NCI-H345 (cell line): ENCODE results near the gene DDX28.
A peak's percentile ranks its signal among the peaks of the same experiment; 100 is the strongest.

Experiments used
- DNase-seq: peaks from one replicate; lab custom pipeline; 2025; lab: John Stamatoyannopoulos, UW

DDX28 gene, protein sequence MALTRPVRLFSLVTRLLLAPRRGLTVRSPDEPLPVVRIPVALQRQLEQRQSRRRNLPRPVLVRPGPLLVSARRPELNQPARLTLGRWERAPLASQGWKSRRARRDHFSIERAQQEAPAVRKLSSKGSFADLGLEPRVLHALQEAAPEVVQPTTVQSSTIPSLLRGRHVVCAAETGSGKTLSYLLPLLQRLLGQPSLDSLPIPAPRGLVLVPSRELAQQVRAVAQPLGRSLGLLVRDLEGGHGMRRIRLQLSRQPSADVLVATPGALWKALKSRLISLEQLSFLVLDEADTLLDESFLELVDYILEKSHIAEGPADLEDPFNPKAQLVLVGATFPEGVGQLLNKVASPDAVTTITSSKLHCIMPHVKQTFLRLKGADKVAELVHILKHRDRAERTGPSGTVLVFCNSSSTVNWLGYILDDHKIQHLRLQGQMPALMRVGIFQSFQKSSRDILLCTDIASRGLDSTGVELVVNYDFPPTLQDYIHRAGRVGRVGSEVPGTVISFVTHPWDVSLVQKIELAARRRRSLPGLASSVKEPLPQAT

DNA sequence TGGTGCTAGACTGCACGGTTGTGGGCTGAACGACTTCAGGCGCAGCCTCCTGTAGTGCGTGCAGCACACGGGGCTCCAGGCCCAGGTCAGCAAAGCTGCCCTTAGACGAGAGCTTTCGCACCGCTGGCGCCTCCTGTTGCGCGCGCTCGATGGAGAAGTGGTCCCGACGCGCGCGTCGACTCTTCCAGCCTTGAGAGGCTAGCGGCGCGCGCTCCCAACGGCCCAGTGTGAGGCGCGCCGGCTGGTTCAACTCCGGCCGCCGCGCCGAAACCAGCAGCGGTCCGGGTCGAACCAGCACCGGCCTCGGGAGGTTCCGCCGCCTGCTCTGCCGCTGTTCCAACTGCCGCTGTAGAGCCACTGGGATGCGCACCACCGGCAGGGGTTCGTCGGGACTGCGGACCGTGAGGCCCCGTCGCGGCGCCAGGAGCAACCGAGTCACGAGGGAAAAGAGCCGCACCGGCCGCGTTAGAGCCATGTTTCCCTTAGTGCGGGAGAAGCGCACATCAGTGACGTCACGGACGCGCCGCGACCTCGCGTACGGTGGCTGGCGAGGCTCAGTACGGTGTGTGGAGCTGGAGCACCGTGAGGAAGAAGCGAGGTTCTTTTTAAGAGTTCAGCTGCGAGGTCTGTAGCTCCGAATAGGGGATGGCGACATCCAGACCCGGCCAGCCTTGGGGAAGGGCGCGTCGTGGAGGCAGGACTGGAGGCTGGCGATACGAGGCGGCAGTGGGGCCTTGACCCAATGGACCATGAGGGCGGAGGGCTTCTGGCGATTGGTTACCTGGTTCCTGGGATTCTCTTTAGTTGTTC is at the start of gene DDX28, which contains the start of gene DUS2:
Gene DDX28 (minus strand): TSS at position 505 of the 810 bp plus-strand sequence. CDS start 30 bp downstream, at position 475.
Gene DUS2 (plus strand): TSS at position 557 of the 810 bp plus-strand sequence. CDS start 14,740 bp downstream, outside the sequence.
- peak; percentile 85 for DNase-seq

DNA sequence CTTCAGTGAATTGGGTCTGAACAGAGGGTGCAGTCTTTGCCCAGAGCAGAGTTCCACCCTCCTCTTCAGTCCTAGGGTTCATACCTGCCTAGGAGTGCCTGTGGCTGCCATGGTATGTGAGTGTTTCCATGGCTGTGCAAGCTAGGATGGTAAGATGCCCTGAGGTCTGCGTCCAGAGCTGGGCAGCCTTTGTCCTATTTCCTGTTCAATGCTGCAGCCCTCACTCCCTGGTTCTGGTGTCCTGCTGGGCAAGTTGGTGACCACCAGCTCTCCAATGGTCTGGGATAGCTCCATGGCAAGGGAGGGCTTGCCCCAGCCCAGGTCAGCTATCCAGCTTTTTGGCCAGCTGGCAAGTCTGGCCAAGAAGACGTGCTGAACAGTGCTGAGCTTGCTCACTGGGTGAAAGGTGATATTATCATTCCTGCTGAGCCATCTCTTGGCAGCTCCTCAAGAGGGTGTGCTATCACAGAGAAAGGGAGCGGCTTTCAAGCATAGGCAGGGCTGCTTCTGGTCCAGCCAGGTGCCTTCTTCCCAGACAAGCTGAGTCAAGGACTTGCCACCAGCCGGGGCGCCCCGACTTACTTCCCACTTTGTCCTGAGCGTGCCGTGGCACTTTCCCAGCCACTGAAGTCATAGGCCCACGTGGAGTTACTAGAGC is 49.1 kb upstream of the DDX28 start:
- DNase-seq, result no peak

DNA sequence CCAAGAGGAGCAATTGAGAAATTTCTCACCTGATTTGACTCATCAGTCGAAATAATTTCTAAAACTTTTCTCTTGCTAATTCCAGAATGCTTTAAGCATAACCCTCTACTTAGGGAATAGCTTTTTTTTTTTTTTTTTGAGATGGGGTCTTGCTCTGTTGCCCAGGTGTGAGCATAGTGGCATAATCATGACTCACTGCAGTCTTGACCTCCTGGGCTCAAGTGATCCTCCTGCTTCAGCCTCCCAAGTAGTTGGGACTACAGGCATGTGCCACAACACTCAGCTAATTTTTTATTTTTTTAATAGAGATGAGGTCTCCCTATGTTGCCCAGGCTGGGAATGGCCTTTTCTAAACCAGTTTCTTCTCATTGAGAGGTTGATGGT is 48.5 kb upstream of the DDX28 start:
- DNase-seq, result no peak

DNA sequence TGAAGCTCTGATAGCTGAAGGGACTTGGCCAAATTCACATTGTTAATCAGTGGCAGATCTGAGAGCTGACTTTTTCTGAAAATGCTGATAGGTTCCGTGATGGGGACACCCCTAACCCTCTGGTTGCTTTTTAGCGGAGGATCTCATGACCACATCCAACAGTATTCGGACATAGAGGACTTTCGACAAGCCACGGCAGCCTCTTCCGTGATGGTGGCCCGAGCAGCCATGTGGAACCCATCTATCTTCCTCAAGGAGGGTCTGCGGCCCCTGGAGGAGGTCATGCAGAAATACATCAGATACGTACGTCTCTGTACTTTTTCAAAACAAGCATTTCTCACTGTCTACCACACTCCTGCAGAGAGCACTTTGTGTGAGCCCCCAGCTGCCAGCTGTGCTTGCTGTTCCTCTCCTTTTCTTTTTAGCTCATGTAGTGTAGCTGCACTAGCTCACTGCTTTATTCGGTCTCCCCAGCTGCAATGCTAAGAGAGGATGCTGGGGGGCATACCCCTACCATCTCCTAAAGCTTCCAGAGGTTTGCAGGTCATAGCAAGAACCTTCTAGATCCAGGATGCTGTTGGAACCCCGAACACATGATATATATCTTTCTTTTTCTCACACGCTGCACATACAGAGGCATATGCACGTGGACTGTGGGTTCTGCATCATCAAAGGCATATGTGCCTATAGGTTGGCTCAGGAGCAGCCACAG is 47.9 kb upstream of the DDX28 start:
- DNase-seq, result no peak

DNA sequence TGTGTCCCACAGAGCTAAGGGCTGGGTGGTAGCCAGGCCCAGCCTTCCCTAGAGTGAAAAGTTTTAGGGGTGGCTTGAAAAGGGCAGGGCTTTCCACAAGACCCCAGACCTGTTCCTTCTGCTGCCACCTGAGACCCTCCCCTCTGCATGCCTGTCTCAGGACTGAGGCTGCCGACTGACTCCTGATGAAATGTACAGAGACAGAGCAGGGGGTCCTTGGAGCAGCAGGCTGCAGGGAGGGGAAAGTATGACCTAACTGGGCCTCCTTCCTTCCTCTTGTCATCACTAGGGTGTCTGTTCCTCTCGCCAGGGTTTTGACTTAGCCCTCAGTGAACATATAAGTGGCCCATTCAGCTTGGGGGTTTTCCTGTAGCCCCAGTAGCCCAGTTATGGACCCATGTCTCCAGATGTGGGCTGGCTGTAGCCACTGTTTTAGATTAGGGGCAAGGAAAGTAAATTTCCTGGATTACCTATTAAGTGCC is 47.3 kb upstream of the DDX28 start:
- DNase-seq, result no peak

DNA sequence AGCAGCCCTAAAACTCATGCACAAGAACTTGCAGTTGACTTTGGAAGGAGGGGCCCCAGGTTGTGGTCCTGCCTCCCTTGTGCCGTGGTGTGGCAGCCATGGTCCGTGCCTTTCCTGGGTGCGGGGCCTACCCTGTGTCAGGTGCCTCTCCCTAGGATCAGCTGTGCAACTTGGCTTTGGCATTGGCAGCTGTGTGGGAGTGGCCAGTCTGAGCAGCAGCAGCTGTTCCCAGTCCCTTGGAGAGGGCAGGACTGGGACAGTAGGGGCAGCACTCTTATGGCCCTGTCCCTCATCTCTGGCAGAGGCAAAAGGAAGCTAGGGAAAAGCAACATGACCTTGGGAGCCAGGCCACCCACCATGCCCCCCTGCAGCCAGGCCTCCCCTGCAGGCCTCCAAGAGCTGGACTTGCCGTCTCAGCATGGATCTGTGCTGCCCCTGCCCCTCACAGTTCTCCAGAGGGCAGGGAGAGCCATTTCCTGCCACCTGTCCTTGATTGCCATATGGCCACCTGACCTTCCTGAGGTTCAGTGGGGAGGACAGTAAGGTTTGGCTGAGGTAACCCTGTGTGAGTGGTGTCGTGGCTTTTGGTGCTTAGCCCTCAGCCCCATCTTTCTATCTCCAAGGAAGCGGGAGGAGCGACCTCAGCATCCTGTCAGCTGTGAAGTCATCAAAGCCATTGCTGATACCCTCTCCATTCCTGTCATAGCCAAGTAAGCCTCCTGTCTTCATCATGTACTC is 46.6 kb upstream of the DDX28 start:
- DNase-seq, result no peak

DNA sequence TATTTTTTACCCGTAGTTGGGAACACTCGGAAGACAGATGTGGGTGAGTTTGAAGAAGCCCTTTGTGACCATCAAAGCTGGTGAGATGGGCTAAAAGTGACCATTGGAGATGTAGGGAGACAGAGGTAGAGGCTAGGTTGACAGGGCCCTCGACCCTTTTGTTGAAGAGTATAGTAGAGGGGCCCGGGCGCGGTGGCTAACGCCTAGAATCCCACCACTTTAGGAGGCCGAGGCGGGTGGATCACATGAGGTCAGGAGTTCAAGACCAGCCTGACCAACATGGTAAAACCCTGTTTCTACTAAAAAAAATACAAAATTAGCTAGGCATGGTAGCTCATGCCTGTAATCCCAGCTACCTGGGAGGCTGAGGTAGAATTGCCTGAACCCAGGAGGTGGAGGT is 45.9 kb upstream of the DDX28 start:
- DNase-seq, result no peak

DNA sequence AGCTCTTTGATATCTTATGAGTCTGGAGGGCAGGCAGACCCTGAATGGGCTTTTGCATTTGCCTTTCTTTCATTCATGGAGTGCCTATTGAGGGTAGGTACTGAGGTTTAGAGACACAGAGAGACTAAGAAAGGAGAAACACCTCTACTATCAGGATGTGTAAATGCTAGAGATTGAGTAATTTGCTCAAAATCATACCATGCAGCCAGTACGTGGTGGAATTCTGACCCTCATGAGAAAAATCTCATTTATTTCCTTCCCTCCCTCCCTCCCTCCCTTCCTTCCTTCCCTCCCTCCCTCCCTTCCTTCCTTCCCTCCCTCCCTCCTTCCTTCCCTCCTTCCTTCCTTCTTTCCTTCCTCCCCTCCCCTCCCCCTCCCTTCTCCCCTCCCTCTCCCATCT is 43.7 kb upstream of the DDX28 start:
- DNase-seq, result no peak

DNA sequence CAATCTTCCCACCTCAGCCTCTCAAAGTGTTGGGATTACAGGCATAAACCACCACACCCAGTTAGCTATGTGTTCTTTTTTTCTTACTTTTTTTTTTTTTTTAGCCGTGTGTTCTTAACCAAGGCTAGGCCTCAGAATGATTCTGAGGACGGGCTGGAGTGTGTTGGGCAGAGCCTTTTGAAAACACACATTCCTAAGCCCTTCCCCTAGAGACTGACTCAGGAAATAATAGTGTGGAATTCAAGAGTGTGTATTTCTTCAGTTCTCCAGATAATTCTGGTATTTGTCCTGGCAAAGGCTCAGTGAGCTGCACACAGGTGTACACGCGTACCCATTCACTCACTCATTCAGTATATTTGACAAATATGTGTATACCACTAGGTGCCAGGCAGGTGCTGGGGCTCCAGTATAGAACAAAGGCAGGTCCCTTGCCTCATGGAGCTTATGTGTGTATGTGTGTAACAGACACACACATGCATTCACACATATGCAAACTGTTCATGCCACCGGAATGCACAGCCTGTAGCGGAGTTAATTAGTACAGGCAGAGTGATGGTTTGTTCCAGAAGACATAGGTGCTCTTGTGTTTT is 42.8 kb upstream of the DDX28 start:
- DNase-seq, result no peak

DNA sequence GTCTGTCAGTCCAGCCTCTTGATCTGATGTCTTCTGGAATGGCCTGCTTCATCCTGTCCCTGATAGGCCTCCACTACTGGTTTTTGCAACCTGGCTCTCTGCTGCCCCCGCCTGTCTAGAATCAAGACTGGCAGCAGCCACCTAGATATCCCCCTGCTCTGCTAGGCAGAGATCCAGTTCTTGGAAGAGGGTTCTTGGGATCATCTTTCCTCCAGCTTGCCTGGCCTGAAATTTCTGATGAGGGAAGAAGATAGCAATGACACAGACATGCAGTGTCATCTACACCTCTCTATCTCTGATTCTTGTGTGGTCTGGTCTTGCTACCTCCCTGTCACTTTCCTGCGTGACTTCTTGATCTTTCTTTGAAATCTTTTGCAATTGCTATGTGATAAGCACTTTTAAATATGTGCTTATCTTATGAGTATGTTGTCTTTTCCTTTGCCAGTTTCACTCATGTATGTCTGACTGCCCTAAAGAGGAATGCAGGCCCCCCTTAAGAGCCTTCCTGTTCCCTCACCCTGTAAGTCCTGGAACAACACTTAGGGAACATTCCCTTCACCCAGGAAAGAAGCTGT is 41.8 kb upstream of the DDX28 start:
- peak; percentile 16 for DNase-seq

DNA sequence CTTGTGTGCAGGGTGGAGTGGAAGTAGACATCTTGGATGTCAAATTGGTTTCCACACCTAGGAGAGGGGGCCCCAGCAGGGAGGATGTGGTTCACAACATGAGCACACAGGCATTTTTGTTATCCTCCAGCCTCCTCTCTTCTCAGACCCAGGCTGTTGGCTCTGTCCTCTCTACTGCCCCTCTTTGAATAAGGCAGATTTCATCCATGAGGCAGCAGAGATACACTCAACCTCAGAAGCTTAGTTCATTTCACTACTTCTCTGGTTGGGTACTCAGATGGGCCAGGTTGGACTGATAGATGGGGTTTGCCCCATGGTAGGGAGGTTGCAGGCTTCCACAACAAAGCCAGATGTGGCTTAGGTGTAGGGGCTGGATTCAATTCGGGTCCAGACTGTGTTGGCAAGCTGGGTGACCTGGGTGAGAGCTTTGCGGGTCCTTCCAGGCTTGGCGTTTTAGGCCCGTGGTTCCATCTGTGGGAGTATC is 39.9 kb upstream of the DDX28 start:
- DNase-seq, result no peak

DNA sequence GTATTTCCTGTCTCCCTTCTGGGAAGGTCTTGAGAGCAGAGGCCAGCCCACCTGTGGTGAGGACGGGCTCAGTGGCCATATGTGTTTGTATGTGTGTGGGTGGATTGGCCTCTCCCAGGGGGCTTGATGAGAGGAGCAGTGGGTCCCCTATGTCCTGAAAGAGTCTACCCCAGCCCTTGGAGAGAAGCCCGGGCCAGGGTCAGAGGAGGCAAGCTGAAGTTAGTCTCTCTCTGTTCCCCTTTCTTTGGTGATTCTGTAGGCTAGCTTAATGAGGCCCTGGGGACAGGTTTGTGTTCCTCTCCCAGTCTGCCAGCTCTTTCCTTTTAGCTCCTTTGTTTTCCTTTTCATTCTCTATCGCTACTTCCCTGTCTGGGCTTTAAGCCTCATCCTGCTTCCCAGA is 38.4 kb upstream of the DDX28 start:
- no peak for DNase-seq

DNA sequence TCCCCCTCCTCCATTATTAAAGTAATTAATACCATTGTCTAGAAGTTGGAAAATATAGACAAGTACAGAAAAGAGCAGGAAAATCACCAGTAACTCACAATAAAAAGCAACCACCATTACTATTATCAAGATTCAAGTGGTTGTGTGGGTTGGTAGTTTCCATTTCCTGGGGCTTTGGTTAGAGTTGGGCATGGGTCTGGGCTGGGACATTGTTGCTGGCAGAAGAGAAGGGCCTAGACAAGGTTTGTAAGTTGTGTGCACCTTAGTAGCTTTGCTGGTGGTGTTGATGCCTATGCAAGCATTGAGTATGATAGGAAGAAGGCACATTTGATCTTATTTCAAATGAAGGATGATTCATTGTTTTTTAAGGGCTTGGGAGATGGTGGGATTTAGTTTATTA is 36.8 kb upstream of the DDX28 start:
- DNase-seq, result no peak

DNA sequence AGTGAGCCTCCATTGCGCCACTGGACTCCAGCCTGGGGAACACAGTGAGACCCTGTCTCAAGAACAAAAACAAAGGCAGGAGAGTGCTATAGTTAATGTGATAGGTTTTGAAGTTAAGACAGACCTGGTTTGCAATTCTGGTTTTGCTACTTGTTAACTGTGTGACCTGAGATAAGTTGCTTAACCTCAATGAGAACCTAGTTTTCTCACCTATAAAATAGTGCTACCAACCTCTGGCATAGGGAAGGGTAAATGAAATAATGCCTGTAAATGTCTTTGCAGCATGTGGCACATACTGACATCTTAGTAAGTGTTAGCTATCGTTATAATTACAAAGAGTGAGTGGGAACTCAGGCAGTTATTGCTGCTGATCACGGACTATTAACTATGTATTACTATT is 32.4 kb upstream of the DDX28 start:
- no peak for DNase-seq

DNA sequence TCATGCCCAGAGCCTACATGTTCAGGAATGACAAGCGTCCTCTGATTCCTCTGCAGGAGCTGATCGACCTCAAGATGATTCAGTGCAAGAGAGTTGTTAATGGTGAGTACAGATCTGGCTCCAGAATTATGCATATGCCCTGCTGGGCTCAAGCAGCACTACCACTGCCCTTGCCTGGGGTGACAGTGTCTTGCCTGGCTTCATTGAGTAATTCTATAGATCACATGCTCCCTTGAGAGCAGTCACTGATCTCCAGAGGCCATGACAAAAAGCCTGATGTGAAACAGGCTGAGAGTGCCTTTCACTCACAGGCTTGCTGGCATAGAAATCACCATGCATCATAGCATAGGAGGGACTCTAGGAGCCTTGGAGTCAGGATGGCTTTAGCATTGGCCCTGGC is 26.4 kb upstream of the DDX28 start:
- no peak for DNase-seq

DNA sequence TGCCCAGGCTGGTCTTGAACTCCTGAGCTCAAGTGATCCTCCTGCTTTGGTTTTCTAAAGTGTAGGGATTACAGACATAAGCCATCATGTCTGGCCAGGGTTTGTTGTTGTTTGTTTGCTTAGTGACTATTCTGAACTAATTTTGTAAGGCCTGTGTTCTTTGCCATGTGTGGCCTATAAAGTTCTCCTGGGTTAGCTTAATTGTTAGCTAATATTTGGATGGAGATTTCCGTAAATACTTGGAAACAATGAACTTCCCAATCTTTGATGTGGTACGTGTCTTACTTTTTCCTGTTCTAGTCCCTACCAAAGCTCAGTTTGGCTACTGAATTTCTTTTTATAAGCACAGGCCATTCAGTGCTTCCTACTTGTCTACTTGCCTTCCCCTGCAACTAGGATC is 25.0 kb upstream of the DDX28 start:
- no peak for DNase-seq

DNA sequence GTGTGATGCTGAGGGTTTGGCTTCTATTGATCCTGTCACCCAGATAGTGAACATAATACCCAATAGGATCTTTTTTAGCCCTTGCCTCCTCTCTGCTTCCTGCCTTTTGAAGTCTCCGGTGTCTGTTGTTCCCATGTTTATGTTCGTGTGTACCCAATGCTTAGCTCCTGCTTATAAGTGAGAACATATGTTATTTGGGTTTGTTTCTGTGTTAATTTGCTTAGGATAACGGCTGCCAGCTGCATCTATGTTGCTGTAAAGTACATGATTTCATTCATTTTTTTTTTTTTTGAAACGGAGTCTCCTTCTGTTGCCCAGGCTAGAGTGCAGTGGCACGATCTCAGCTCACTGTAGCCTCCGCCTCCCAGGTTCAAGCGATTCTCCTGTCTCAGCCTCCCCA is 23.1 kb upstream of the DDX28 start:
- no peak for DNase-seq

DNA sequence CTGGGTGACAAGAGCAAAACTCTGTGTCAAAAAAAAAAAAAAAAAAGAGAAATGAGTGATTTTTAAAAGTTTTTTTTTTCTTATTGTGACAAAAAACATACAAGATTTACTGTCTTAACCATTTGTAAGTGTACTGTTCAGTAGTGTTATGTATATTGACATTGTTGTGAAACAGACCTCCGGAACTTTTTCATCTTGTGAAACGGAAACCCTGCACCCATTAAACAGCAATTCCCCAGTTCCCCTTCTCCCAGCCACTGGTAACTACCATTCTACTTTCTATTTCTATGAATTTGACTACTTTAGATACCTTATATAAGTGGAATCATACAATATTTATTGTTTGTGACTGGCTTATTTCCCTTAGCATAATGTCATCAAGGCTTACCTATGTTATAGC is 18.8 kb upstream of the DDX28 start:
- DNase-seq, result no peak

DNA sequence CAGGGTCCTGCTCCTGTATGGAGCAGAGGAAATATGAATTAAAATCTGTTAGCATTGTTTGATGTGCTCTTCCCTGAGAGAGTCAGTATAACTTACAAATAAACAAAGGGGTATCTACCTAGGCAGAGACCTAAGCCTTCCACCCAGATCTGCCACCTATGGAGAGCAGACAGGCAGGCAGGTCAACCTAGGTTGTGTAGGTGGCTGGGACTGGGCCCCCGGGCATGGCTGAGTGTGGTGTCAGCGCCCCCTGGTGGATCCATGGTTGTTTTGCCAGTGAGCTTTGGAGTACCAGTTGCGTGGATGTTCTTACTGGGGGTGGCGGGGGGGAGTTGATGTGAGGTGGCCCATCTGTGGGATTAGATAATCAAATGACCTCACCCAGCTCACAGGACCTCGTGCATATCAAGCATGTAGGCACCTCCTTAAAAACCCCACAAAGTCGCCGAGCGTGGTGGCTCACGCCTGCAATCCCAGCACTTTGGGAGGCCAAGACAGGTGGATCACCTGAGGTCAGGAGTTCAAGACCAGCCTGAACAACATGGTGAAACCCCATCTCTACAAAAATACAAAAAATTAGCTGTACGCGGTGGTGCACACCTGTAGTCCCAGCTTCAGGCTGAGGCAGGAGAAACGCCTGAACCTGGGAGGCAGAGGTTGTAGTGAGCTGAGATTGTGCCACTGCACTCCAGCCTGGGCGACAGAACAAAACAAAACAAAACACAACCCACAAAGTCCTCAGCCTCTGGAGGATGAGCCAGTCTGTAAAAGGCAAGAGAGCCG is 17.7 kb upstream of the DDX28 start:
- DNase-seq, result peak; percentile 69
